Measurements from ENCODE around the gene PGC. TPM values are rescaled to one million over a fixed set of nuclear protein-coding genes. Genes with fewer than 3 reads are reported as not detected.

The PGC gene
- total and polyA plus RNA-seq, 4 donors, result 19.2 to 1,394 (median 467) TPM

DNA sequence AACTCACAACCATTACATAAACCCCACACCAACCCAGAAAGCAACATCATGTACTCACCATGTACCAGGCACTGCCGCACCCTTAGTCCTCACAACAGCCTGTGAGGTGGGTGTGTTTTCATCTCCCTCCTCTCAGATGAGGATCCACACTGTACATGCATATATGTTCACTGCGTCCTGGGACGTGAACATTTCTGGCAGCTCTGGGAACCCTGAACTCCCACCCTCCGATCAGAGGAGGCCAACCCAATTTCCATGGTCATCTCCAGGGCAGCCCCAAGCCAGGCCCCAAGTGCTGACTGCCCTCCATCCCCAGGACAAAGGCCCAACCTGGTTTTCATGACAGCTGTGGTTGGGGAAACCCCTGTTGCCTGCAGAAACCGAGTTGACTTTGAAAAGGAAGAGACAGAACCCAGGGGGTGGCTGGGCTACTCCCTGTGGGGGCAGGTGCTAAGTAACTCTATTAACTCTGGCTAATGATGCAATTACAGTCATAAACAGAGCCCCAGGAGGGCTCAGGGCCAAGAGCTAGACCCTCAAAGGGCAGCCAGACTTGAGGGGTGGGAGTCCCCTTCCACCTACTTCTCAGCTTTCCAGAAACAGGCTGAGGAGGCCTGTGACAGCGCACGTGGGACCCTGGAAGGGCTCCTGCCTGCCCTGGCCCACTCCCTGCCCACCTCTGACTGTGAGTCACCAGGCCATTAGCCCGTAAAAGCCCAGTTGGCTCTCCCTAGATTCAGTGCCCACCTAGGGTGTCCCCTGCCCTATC lies 14.4 kb downstream of the PGC start:
- no peak for ATAC-seq (ENCODE audit: insufficient read depth, low FRiP score)
- no peak overlapping the region for H3K9ac ChIP-seq (ENCODE audit: insufficient read depth in 1 of 2, low read length in 2 of 2)
- peak overlapping the region; percentile 26 to 98 for H3K27ac ChIP-seq (ENCODE audit: low read depth in 1 of 2, low read length in 1 of 2)
- no peak overlapping the region for H3K4me3 ChIP-seq
- TF ChIP-seq, protein P1, sequence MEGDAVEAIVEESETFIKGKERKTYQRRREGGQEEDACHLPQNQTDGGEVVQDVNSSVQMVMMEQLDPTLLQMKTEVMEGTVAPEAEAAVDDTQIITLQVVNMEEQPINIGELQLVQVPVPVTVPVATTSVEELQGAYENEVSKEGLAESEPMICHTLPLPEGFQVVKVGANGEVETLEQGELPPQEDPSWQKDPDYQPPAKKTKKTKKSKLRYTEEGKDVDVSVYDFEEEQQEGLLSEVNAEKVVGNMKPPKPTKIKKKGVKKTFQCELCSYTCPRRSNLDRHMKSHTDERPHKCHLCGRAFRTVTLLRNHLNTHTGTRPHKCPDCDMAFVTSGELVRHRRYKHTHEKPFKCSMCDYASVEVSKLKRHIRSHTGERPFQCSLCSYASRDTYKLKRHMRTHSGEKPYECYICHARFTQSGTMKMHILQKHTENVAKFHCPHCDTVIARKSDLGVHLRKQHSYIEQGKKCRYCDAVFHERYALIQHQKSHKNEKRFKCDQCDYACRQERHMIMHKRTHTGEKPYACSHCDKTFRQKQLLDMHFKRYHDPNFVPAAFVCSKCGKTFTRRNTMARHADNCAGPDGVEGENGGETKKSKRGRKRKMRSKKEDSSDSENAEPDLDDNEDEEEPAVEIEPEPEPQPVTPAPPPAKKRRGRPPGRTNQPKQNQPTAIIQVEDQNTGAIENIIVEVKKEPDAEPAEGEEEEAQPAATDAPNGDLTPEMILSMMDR (IDR thresholded peaks at IDR 0.05; ENCODE audit: control extremely low read depth, extremely low read depth), result no peak
- no peaks in the 10 kb centered on the region for H3K9me3 ChIP-seq (ENCODE audit: control insufficient read depth in 4 of 4, insufficient read depth in 3 of 4, low read length in 3 of 4)
- no peak for DNase-seq
- no peaks in the 10 kb centered on the region for H3K27me3 ChIP-seq (ENCODE audit: control insufficient read depth in 3 of 3, insufficient read depth in 3 of 3, low read length in 2 of 3)
- H3K36me3 ChIP-seq (ENCODE audit: control insufficient read depth in 4 of 4, insufficient read depth in 4 of 4, low read length in 4 of 4), result peaks cover 0 to 2% (median 0%) of the 10 kb centered on the region in 4 donors
- 74 to 79% methylated on average over 8 of the region's 8 CpGs for WGBS, 2 donors
- peaks cover 0 to 29% (median 14%) of the 10 kb centered on the region in 5 donors for H3K4me1 ChIP-seq (ENCODE audit: control insufficient read depth in 5 of 5, insufficient read depth in 5 of 5, low read length in 5 of 5)

DNA sequence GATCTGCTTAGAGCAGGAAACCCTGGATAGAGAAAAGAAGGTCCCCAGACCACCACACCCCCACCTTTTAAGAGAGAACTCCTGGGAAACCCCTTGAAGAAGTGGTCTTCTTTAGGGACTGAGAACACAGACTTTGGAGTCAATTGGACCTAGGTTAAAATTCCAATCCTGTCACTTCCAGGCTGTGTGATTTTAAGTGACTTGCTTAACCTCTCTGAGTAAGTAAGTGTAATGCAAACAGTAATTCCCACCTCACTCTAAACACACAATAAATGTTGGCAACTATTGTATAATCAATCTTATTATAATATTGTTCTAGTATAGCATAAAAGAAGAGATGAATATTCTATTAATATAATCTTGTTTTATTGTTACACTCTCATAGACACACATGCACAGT lies 15.0 kb downstream of the PGC start:
- Histone ChIP-seq H3K4me3 (no peak overlapping the region), H3K36me3 (ENCODE audit: control insufficient read depth in 4 of 4, insufficient read depth in 4 of 4, low read length in 4 of 4) (peaks cover 0 to 2% (median 0%) of the 10 kb centered on the region in 4 donors), H3K9me3 (ENCODE audit: control insufficient read depth in 4 of 4, insufficient read depth in 3 of 4, low read length in 3 of 4) (no peaks in the 10 kb centered on the region), H3K9ac (ENCODE audit: insufficient read depth in 1 of 2, low read length in 2 of 2) (no peak overlapping the region), H3K4me1 (ENCODE audit: control insufficient read depth in 5 of 5, insufficient read depth in 5 of 5, low read length in 5 of 5) (peaks cover 0 to 30% (median 14%) of the 10 kb centered on the region in 5 donors), H3K27ac (ENCODE audit: low read depth in 1 of 2, low read length in 1 of 2) (no peak overlapping the region), H3K27me3 (ENCODE audit: control insufficient read depth in 3 of 3, insufficient read depth in 3 of 3, low read length in 2 of 3) (no peaks in the 10 kb centered on the region)
- DNase-seq (no peak), ATAC-seq (ENCODE audit: insufficient read depth, low FRiP score) (no peak)
- TF ChIP-seq, protein P1 (IDR thresholded peaks at IDR 0.05; ENCODE audit: control extremely low read depth, extremely low read depth), result no peak

DNA sequence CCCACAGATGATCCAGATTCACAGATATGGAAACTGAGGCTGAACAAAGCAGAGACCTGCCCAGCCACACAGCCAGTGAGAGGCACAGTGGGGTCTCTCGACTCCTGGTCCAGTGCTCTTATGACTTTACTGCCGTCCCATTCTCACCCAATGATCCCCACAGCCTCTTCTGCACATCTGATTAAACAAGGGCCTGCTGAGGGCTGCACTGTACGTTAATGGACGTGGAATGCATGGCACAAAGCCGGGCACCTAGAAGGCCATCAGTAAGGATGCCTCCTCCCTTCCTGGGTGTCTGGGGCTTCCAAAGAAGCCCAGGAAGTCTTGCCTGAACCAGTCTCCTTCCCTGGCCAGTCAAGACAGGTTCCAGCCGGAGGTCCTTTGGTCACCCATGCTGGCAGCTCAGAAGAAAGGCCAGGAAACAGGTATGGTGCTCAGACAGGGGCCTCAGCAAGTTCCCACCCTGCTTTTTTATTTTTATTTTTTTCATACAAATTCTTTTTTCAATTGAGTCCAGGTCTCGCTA lies 15.6 kb downstream of the PGC start:
- ATAC-seq (ENCODE audit: insufficient read depth, low FRiP score) (no peak), DNase-seq (no peak)
- WGBS, 2 donors, result 92 to 94% methylated on average over 7 of the region's 7 CpGs
- H3K36me3 ChIP-seq (ENCODE audit: control insufficient read depth in 4 of 4, insufficient read depth in 4 of 4, low read length in 4 of 4), result peaks cover 0 to 2% (median 0%) of the 10 kb centered on the region in 4 donors
- no peak overlapping the region for H3K4me3 ChIP-seq
- H3K4me1 ChIP-seq (ENCODE audit: control insufficient read depth in 5 of 5, insufficient read depth in 5 of 5, low read length in 5 of 5), result peaks cover 0 to 33% (median 14%) of the 10 kb centered on the region in 5 donors
- no peaks in the 10 kb centered on the region for H3K27me3 ChIP-seq (ENCODE audit: control insufficient read depth in 3 of 3, insufficient read depth in 3 of 3, low read length in 2 of 3)
- no peak overlapping the region for H3K9ac ChIP-seq (ENCODE audit: insufficient read depth in 1 of 2, low read length in 2 of 2)
- H3K9me3 ChIP-seq (ENCODE audit: control insufficient read depth in 4 of 4, insufficient read depth in 3 of 4, low read length in 3 of 4), result no peaks in the 10 kb centered on the region
- no peak overlapping the region for H3K27ac ChIP-seq (ENCODE audit: low read depth in 1 of 2, low read length in 1 of 2)
- TF ChIP-seq, protein P1 (IDR thresholded peaks at IDR 0.05; ENCODE audit: control extremely low read depth, extremely low read depth), result no peak

All from lung (tissue), 12 donors.